Measurements from ENCODE around the gene CAMK4.

The CAMK4 gene

DNA sequence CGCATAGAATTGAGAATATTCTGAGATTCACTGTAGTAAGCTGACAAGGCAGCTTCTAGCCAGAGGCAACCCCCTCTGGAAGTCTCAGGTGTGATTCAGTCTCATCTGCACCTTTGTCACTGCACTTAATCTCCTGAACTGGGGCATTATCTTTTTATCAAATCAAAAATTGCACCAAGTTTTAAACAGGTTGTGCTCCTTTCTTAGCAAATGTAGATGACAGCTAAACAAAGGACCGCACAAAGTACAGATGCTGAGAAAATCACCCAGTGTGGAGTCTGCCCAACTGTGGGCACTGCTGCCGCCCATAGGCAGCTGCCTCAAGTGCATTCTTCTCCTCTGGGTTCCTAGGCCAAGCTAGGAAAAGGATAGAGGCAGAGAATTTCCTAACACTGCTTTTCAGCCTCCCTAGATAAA is 237.1 kb downstream of the CAMK4 start:
- H3K9ac ChIP-seq (ENCODE audit: low read depth in 1 of 2, low read length in 2 of 2) = no peak overlapping the region
- H3K27me3 ChIP-seq (ENCODE audit: control insufficient read depth in 2 of 2, insufficient read depth in 2 of 2, low read length in 2 of 2) = no peaks in the 10 kb centered on the region
- no peaks in the 10 kb centered on the region for H3K9me3 ChIP-seq (ENCODE audit: control insufficient read depth in 2 of 2, low read length in 2 of 2)
- H3K4me1 ChIP-seq (ENCODE audit: control insufficient read depth in 2 of 2, insufficient read depth in 2 of 2, low read length in 2 of 2) = no peaks in the 10 kb centered on the region
- no peak overlapping the region for H3K4me3 ChIP-seq (ENCODE audit: low read length in 2 of 2)
- H3K36me3 ChIP-seq (ENCODE audit: control insufficient read depth in 2 of 2, insufficient read depth in 2 of 2, low read length in 2 of 2) = no peaks in the 10 kb centered on the region
- no peak overlapping the region for H3K27ac ChIP-seq (ENCODE audit: low read depth in 2 of 2, low read length in 2 of 2)

DNA sequence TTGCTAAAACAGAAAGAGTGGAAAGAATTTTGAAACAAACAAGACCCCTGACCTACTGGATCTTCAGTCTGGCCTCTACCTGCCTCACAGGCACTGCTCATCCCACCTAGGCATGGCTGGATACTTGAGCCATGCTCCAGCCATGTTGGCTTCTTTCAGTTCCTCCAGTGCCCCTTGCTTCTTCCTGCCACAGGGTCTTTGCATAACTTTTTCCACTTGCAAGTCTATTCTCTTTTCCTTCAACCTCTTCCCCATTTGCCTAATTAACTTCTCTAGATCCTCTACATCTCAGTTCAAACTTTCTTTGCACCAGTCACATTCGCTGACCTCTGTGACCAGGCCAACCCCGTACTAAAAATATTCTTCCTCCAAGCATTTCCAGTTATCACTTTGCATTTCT is 237.8 kb downstream of the CAMK4 start:
- no peak overlapping the region for H3K4me3 ChIP-seq (ENCODE audit: low read length in 2 of 2)
- no peaks in the 10 kb centered on the region for H3K36me3 ChIP-seq (ENCODE audit: control insufficient read depth in 2 of 2, insufficient read depth in 2 of 2, low read length in 2 of 2)
- no peaks in the 10 kb centered on the region for H3K9me3 ChIP-seq (ENCODE audit: control insufficient read depth in 2 of 2, low read length in 2 of 2)
- H3K27ac ChIP-seq (ENCODE audit: low read depth in 2 of 2, low read length in 2 of 2) = no peak overlapping the region
- no peaks in the 10 kb centered on the region for H3K4me1 ChIP-seq (ENCODE audit: control insufficient read depth in 2 of 2, insufficient read depth in 2 of 2, low read length in 2 of 2)
- H3K27me3 ChIP-seq (ENCODE audit: control insufficient read depth in 2 of 2, insufficient read depth in 2 of 2, low read length in 2 of 2) = no peaks in the 10 kb centered on the region
- no peak overlapping the region for H3K9ac ChIP-seq (ENCODE audit: low read depth in 1 of 2, low read length in 2 of 2)

DNA sequence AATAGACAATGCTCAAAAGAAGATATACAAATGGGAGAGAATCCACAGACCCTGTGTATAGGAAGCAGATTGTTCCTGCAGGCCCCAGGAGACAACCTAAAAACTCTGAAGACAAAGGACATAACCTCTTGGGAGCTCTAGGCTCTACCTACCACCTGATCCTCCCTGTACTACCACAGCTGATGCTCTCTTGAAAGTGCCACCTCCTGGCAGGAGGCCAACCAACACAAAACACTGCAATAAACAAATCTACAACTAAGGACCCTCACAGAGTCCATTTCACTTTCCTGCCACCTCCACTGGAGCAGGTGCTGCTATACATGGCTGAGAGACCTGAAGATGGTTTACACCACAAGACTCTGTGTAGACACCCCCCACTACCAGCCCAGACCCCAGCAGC is 239.1 kb downstream of the CAMK4 start:
- Histone ChIP-seq H3K4me3 (ENCODE audit: low read length in 2 of 2) (no peak overlapping the region), H3K27ac (ENCODE audit: low read depth in 2 of 2, low read length in 2 of 2) (no peak overlapping the region), H3K9ac (ENCODE audit: low read depth in 1 of 2, low read length in 2 of 2) (no peak overlapping the region), H3K36me3 (ENCODE audit: control insufficient read depth in 2 of 2, insufficient read depth in 2 of 2, low read length in 2 of 2) (no peaks in the 10 kb centered on the region), H3K4me1 (ENCODE audit: control insufficient read depth in 2 of 2, insufficient read depth in 2 of 2, low read length in 2 of 2) (no peaks in the 10 kb centered on the region), H3K9me3 (ENCODE audit: control insufficient read depth in 2 of 2, low read length in 2 of 2) (no peaks in the 10 kb centered on the region), H3K27me3 (ENCODE audit: control insufficient read depth in 2 of 2, insufficient read depth in 2 of 2, low read length in 2 of 2) (no peaks in the 10 kb centered on the region)

DNA sequence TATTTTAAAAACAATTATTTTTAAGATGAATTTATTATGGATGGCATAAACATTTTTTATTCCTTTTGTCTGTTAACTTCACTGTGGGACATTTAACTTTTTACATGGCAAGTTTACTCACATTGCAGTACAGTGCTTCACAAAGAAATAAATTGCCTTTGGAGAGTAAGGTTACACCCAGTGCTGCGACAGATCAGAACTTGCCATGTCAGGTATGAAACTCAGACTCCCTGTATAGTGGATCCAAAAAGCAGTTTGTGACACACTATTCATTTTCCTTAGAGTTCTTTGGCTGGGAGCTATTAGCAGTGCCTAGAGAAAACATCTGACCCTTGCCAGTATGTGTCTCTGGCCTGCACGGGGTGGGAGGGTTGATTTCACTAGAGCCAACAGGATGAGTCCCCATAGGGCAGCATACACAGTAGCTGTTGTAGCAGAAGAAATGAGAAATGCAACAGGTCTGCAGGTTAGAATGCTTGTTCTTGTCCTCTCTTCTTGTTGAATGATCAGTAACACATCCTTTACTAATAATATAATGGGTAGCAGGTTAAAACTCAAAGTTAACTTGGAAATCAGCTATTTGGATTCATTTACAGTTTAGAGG is 245.2 kb downstream of the CAMK4 start:
- no peaks in the 10 kb centered on the region for H3K36me3 ChIP-seq (ENCODE audit: control insufficient read depth in 2 of 2, insufficient read depth in 2 of 2, low read length in 2 of 2)
- no peaks in the 10 kb centered on the region for H3K4me1 ChIP-seq (ENCODE audit: control insufficient read depth in 2 of 2, insufficient read depth in 2 of 2, low read length in 2 of 2)
- H3K9ac ChIP-seq (ENCODE audit: low read depth in 1 of 2, low read length in 2 of 2) = no peak overlapping the region
- no peak overlapping the region for H3K4me3 ChIP-seq (ENCODE audit: low read length in 2 of 2)
- H3K27me3 ChIP-seq (ENCODE audit: control insufficient read depth in 2 of 2, insufficient read depth in 2 of 2, low read length in 2 of 2) = no peaks in the 10 kb centered on the region
- H3K27ac ChIP-seq (ENCODE audit: low read depth in 2 of 2, low read length in 2 of 2) = no peak overlapping the region
- no peaks in the 10 kb centered on the region for H3K9me3 ChIP-seq (ENCODE audit: control insufficient read depth in 2 of 2, low read length in 2 of 2)

DNA sequence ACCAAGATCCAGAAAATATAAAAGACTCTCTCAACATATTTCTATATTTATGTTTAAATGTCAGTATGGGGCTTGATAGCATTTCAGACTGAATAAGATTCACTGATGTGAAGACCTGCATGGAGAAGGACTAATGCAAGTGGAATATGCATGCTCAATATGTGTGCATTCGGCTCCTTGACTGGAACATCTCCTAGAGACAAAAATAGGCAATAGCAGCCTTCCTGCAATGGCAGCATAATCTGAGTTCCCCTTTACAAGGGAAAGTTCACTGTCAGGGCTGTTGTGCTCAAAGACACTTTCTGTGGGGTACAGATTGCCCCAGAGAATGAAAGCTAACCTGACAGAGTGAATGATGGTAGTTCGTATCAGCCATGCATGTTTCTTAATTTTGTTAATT is 245.7 kb downstream of the CAMK4 start:
- H3K36me3 ChIP-seq (ENCODE audit: control insufficient read depth in 2 of 2, insufficient read depth in 2 of 2, low read length in 2 of 2) = no peaks in the 10 kb centered on the region
- no peaks in the 10 kb centered on the region for H3K9me3 ChIP-seq (ENCODE audit: control insufficient read depth in 2 of 2, low read length in 2 of 2)
- no peak overlapping the region for H3K4me3 ChIP-seq (ENCODE audit: low read length in 2 of 2)
- no peak overlapping the region for H3K27ac ChIP-seq (ENCODE audit: low read depth in 2 of 2, low read length in 2 of 2)
- H3K27me3 ChIP-seq (ENCODE audit: control insufficient read depth in 2 of 2, insufficient read depth in 2 of 2, low read length in 2 of 2) = no peaks in the 10 kb centered on the region
- H3K4me1 ChIP-seq (ENCODE audit: control insufficient read depth in 2 of 2, insufficient read depth in 2 of 2, low read length in 2 of 2) = no peaks in the 10 kb centered on the region
- no peak overlapping the region for H3K9ac ChIP-seq (ENCODE audit: low read depth in 1 of 2, low read length in 2 of 2)

DNA sequence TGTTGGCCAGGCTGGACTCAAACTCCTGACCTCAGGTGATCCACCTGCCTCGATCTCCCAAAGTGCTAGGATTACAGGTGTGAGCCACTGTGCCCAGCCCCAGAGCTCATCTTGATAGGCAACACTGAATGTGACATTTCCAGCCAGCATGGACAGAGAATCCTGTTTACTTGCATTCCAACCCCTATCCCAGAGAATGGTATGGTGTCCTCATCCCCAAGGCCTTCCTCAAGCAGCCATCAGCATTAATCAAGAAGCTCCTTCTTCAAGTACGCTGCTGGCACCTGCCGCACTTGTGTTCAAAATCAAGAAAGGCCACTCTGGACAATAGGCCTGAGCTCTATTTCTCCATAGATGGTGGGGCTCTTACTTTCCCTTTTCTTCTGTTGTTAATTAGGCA is 247.9 kb downstream of the CAMK4 start:
- Histone ChIP-seq H3K27me3 (ENCODE audit: control insufficient read depth in 2 of 2, insufficient read depth in 2 of 2, low read length in 2 of 2) (no peaks in the 10 kb centered on the region), H3K9me3 (ENCODE audit: control insufficient read depth in 2 of 2, low read length in 2 of 2) (no peaks in the 10 kb centered on the region)

GRCh38 chr5:111472579-111472978 is 248.4 kb downstream of the CAMK4 start:
- Histone ChIP-seq H3K27me3 (ENCODE audit: control insufficient read depth in 2 of 2, insufficient read depth in 2 of 2, low read length in 2 of 2) (no peaks in the 10 kb centered on the region), H3K27ac (ENCODE audit: low read depth in 2 of 2, low read length in 2 of 2) (no peak overlapping the region), H3K36me3 (ENCODE audit: control insufficient read depth in 2 of 2, insufficient read depth in 2 of 2, low read length in 2 of 2) (no peaks in the 10 kb centered on the region), H3K9ac (ENCODE audit: low read depth in 1 of 2, low read length in 2 of 2) (no peak overlapping the region), H3K9me3 (ENCODE audit: control insufficient read depth in 2 of 2, low read length in 2 of 2) (no peaks in the 10 kb centered on the region), H3K4me3 (ENCODE audit: low read length in 2 of 2) (no peak overlapping the region), H3K4me1 (ENCODE audit: control insufficient read depth in 2 of 2, insufficient read depth in 2 of 2, low read length in 2 of 2) (no peaks in the 10 kb centered on the region)

More for the DNA sequence above, 247.9 kb downstream of the CAMK4 start:
- Histone ChIP-seq H3K9ac (ENCODE audit: low read depth in 1 of 2, low read length in 2 of 2) (no peak overlapping the region), H3K4me1 (ENCODE audit: control insufficient read depth in 2 of 2, insufficient read depth in 2 of 2, low read length in 2 of 2) (no peaks in the 10 kb centered on the region), H3K4me3 (ENCODE audit: low read length in 2 of 2) (no peak overlapping the region), H3K36me3 (ENCODE audit: control insufficient read depth in 2 of 2, insufficient read depth in 2 of 2, low read length in 2 of 2) (no peaks in the 10 kb centered on the region), H3K27ac (ENCODE audit: low read depth in 2 of 2, low read length in 2 of 2) (no peak overlapping the region)

DNA sequence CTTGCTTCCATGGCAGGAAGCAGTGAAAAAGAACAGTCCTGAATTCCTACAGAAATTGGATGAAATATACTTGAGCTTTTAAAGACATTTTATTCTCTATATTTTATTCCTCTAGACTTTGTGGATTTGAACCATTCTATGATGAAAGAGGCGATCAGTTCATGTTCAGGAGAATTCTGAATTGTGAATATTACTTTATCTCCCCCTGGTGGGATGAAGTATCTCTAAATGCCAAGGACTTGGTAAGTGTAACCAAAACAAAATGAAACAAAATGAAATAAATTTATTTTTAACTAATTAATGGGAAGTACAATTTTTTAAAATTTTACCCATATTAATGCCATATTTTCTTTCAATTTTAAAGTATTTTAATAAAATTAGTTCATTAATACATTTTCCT is 254.1 kb downstream of the CAMK4 start:
- Histone ChIP-seq H3K9ac (ENCODE audit: low read depth in 1 of 2, low read length in 2 of 2) (no peak overlapping the region), H3K36me3 (ENCODE audit: control insufficient read depth in 2 of 2, insufficient read depth in 2 of 2, low read length in 2 of 2) (no peaks in the 10 kb centered on the region), H3K27me3 (ENCODE audit: control insufficient read depth in 2 of 2, insufficient read depth in 2 of 2, low read length in 2 of 2) (no peaks in the 10 kb centered on the region), H3K9me3 (ENCODE audit: control insufficient read depth in 2 of 2, low read length in 2 of 2) (no peaks in the 10 kb centered on the region), H3K27ac (ENCODE audit: low read depth in 2 of 2, low read length in 2 of 2) (no peak overlapping the region), H3K4me1 (ENCODE audit: control insufficient read depth in 2 of 2, insufficient read depth in 2 of 2, low read length in 2 of 2) (no peaks in the 10 kb centered on the region), H3K4me3 (ENCODE audit: low read length in 2 of 2) (no peak overlapping the region)

DNA sequence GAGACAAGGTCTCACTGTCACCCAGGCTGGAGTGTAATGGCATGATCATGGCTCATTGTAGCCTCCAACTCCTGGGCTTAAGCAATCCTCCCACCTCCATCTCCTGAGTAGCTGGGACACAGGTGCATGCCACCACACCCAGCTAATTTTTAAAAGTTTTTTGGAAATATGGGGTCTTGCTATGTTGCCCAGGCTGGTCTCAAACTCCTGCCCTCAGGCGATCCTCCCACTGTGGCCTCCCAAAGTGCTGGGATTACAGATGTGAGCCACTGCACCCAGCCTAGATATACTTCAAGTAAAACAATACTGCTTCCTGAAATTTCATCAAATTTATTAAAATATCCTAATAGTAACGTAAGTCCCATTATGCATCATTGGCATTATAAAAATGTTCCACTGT is 254.7 kb downstream of the CAMK4 start:
- H3K36me3 ChIP-seq (ENCODE audit: control insufficient read depth in 2 of 2, insufficient read depth in 2 of 2, low read length in 2 of 2) = no peaks in the 10 kb centered on the region
- no peak overlapping the region for H3K9ac ChIP-seq (ENCODE audit: low read depth in 1 of 2, low read length in 2 of 2)
- H3K4me1 ChIP-seq (ENCODE audit: control insufficient read depth in 2 of 2, insufficient read depth in 2 of 2, low read length in 2 of 2) = no peaks in the 10 kb centered on the region
- H3K4me3 ChIP-seq (ENCODE audit: low read length in 2 of 2) = no peak overlapping the region
- H3K9me3 ChIP-seq (ENCODE audit: control insufficient read depth in 2 of 2, low read length in 2 of 2) = no peaks in the 10 kb centered on the region
- H3K27me3 ChIP-seq (ENCODE audit: control insufficient read depth in 2 of 2, insufficient read depth in 2 of 2, low read length in 2 of 2) = no peaks in the 10 kb centered on the region
- H3K27ac ChIP-seq (ENCODE audit: low read depth in 2 of 2, low read length in 2 of 2) = no peak overlapping the region

DNA sequence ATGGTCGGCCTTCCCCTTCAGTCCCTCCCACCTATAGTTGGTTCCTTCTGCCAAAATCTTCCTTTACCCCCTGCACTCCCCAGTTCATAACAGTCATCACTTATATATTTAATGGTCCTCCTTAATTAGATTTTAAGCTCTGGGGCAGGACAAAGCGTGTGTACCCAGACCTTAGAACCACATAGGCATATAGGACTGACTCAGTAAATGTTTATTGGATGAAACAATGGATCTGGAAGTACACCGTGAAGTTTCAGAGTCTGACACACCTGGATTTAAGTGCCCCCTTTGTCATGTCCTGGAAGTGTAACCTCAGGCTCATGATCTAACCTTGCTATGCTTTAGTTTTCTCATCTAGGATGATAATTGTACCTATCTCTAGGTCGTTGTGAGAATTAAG is 256.2 kb downstream of the CAMK4 start:
- Histone ChIP-seq H3K27me3 (ENCODE audit: control insufficient read depth in 2 of 2, insufficient read depth in 2 of 2, low read length in 2 of 2) (no peaks in the 10 kb centered on the region), H3K9ac (ENCODE audit: low read depth in 1 of 2, low read length in 2 of 2) (no peak overlapping the region), H3K9me3 (ENCODE audit: control insufficient read depth in 2 of 2, low read length in 2 of 2) (no peaks in the 10 kb centered on the region), H3K4me1 (ENCODE audit: control insufficient read depth in 2 of 2, insufficient read depth in 2 of 2, low read length in 2 of 2) (no peaks in the 10 kb centered on the region), H3K27ac (ENCODE audit: low read depth in 2 of 2, low read length in 2 of 2) (no peak overlapping the region), H3K4me3 (ENCODE audit: low read length in 2 of 2) (no peak overlapping the region), H3K36me3 (ENCODE audit: control insufficient read depth in 2 of 2, insufficient read depth in 2 of 2, low read length in 2 of 2) (no peaks in the 10 kb centered on the region)

DNA sequence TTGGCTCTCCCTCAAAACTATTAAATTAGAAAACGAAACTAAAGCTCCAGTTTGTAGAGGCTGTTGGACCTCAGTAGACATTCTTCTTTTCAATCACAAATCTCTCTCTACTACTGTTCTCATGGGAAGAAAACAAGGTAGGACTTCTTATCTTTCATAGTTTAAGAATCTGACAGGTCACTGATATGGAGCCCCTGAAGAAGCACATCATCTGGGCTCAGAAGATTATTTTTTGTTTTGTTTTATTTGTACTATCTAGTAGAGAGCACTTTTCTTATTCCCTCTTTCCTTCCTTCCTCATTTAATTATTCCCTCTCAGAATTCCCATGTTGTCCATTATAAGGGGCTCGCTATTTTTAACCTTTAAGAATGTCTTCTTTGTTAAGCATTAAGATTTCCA is 261.9 kb downstream of the CAMK4 start:
- no peaks in the 10 kb centered on the region for H3K9me3 ChIP-seq (ENCODE audit: control insufficient read depth in 2 of 2, low read length in 2 of 2)
- no peak overlapping the region for H3K27ac ChIP-seq (ENCODE audit: low read depth in 2 of 2, low read length in 2 of 2)
- H3K4me1 ChIP-seq (ENCODE audit: control insufficient read depth in 2 of 2, insufficient read depth in 2 of 2, low read length in 2 of 2) = no peaks in the 10 kb centered on the region
- H3K36me3 ChIP-seq (ENCODE audit: control insufficient read depth in 2 of 2, insufficient read depth in 2 of 2, low read length in 2 of 2) = no peaks in the 10 kb centered on the region
- H3K4me3 ChIP-seq (ENCODE audit: low read length in 2 of 2) = no peak overlapping the region
- H3K27me3 ChIP-seq (ENCODE audit: control insufficient read depth in 2 of 2, insufficient read depth in 2 of 2, low read length in 2 of 2) = no peaks in the 10 kb centered on the region
- H3K9ac ChIP-seq (ENCODE audit: low read depth in 1 of 2, low read length in 2 of 2) = no peak overlapping the region

Measured in mucosa of rectum (tissue), 2 donors.